B cell (primary cell): Measurements from ENCODE around the gene TMBIM1. TPM values are rescaled to one million over a fixed set of nuclear protein-coding genes. Genes with fewer than 3 reads are reported as not detected.

ENCODE experiments used
- ATAC-seq: fragments of 200-7000 bp; cut with Tn5 transposase; one replicate; pipeline ENCODE4 v1.10.0; 2021; ENCODE audit warnings: low read depth, mild to moderate bottlenecking, moderate number of reproducible peaks, moderate library complexity
- CTCF ChIA-PET: fragments of 350-600 bp; sonication (Branson Sonifier 250); formaldehyde crosslinking; loops from one replicate; lab custom pipeline; 2021; ENCODE audit warnings: antibody characterized with exemption, inconsistent platforms; lab: Charles Lee
- POLR2A ChIA-PET: fragments of 350-600 bp; sonication (Branson Sonifier 250); formaldehyde crosslinking; loops from one replicate; lab custom pipeline; 2021; ENCODE audit warnings: antibody characterized with exemption; lab: Charles Lee
- DNase-seq: peaks from one replicate; pipeline ENCODE4 v3.0.0; 2013
- H2AFZ ChIP-seq: 2 replicates; pipeline ENCODE4 v1.6.1; 2012; ENCODE audit warnings: mild to moderate bottlenecking, low read depth, low read length; ENCODE audit not compliant: insufficient read depth, poor library complexity, severe bottlenecking
- H3K27ac ChIP-seq, 2 donors: 1 replicate in 1 of 2; 2 replicates in 1 of 2; pipeline ENCODE4 v1.5.1; 2012 to 2013; ENCODE audit warnings: low read length in 2 of 2, mild to moderate bottlenecking in 2 of 2, moderate library complexity in 1 of 2
- H3K27me3 ChIP-seq, 4 experiments: fragments of 200-600 bp in 1 of 4; sonication (generic) in 1 of 4; replicated peaks in 1 of 4; 1 replicate in 2 of 4; 2 replicates in 2 of 4; pipeline versions ENCODE4 v1.6.1 to v1.7.0; 2013 to 2016; ENCODE audit warnings: low read length in 3 of 4, mild to moderate bottlenecking in 2 of 4, mixed read lengths in 1 of 4, moderate library complexity in 1 of 4; ENCODE audit not compliant: insufficient read depth in 4 of 4, control insufficient read depth in 3 of 4; ENCODE audit errors: control extremely low read depth in 1 of 4
- H3K36me3 ChIP-seq, 2 experiments: replicated peaks in 1 of 2; 1 replicate in 1 of 2; 2 replicates in 1 of 2; pipeline versions ENCODE4 v1.6.1 to v1.7.1; 2013; ENCODE audit warnings: low read length in 1 of 2; ENCODE audit not compliant: insufficient read depth in 2 of 2, control insufficient read depth in 1 of 2; ENCODE audit errors: control extremely low read depth in 1 of 2, extremely low read depth in 1 of 2
- H3K4me1 ChIP-seq, 2 donors: fragments of 200-600 bp in 1 of 2; sonication (generic) in 1 of 2; 1 replicate in 1 of 2; 2 replicates in 1 of 2; pipeline versions ENCODE4 v1.5.1 to v1.6.1; 2013 to 2017; ENCODE audit warnings: low read length in 2 of 2; ENCODE audit not compliant: control insufficient read depth in 2 of 2, insufficient read depth in 2 of 2
- H3K4me2 ChIP-seq: replicated peaks from 2 replicates; pipeline ENCODE3; 2012; ENCODE audit warnings: mild to moderate bottlenecking, low read depth, low read length; ENCODE audit not compliant: poor library complexity, severe bottlenecking
- H3K4me3 ChIP-seq, 5 experiments: fragments of 200-600 bp in 1 of 5; sonication (generic) in 1 of 5; 1 replicate in 3 of 5; 2 replicates in 2 of 5; pipeline versions ENCODE4 v1.5.1 to v1.7.0; 2011 to 2016; ENCODE audit warnings: low read length in 4 of 5, mild to moderate bottlenecking in 4 of 5, low read depth in 2 of 5, control low read depth in 1 of 5, moderate library complexity in 1 of 5; ENCODE audit not compliant: insufficient read depth in 1 of 5; ENCODE audit errors: control extremely low read depth in 1 of 5, extremely low read depth in 1 of 5
- H3K79me2 ChIP-seq: fragments of 200-600 bp; sonication (generic); one replicate; pipeline ENCODE4 v1.6.0; 2016; ENCODE audit warnings: low read length; ENCODE audit not compliant: control insufficient read depth, insufficient read depth
- H3K9ac ChIP-seq: fragments of 200-600 bp; sonication (generic); 2 replicates; pipeline ENCODE4 v1.6.1; 2017; ENCODE audit warnings: mild to moderate bottlenecking, low read length, moderate library complexity
- H3K9me3 ChIP-seq, 3 donors: one replicate each; pipeline versions ENCODE4 v1.6.1 to v1.7.1; 2013; ENCODE audit warnings: low read length in 2 of 3; ENCODE audit not compliant: control insufficient read depth in 2 of 3, insufficient read depth in 1 of 3; ENCODE audit errors: control extremely low read depth in 1 of 3
- H4K20me1 ChIP-seq: 2 replicates; pipeline ENCODE4 v1.6.0; 2012; ENCODE audit warnings: mild to moderate bottlenecking, low read length; ENCODE audit not compliant: insufficient read depth, control insufficient read depth, poor library complexity, severe bottlenecking
- H3K27ac Mint-ChIP-seq: one replicate; pipeline ENCODE4 v1.8.0; 2021; ENCODE audit warnings: mixed read lengths
- H3K27me3 Mint-ChIP-seq: one replicate; pipeline ENCODE4 v1.8.0; 2021; ENCODE audit warnings: mixed read lengths
- H3K4me1 Mint-ChIP-seq: one replicate; pipeline ENCODE4 v1.8.0; 2021; ENCODE audit warnings: mixed read lengths
- H3K4me3 Mint-ChIP-seq: one replicate; pipeline ENCODE4 v1.8.0; 2021; ENCODE audit warnings: mixed read lengths
- H3K9me3 Mint-ChIP-seq: one replicate; pipeline ENCODE4 v1.8.0; 2022; ENCODE audit warnings: mixed read lengths; ENCODE audit not compliant: insufficient read depth
- CTCF ChIP-seq: fragments of 200-600 bp; IDR thresholded peaks from one replicate; pipeline ENCODE4 v1.8.0; 2022; ENCODE audit warnings: antibody characterized with exemption, mild to moderate bottlenecking
- EZH2 ChIP-seq: IDR thresholded peaks from 2 replicates; pipeline ENCODE4 v1.6.1; 2012; ENCODE audit warnings: borderline replicate concordance, low read depth, mild to moderate bottlenecking, moderate library complexity, low read length; ENCODE audit not compliant: insufficient read depth, poor library complexity, severe bottlenecking
- WGBS: methylation state at CpG from one replicate; pipeline ENCODE4 v1.1.5; 2013; ENCODE audit warnings: missing lambda C conversion rate; ENCODE audit not compliant: insufficient coverage; 5-methylcytosine and 5-hydroxymethylcytosine counted together
- intact Hi-C: fragments of 100-400 bp; cut with micrococcal nuclease; formaldehyde crosslinking; loops from one replicate; pipeline ENCODE4 v1.10.0; 2022
- polyA plus RNA-seq: library from polyadenylated mRNA; depleted of rRNA; stranded (reverse); fragments of >200 nt; gene quantifications from 2 replicates; pipeline ENCODE4 v1.2.3, GENCODE V29; 2012
- total RNA-seq, 2 donors: library from RNA; stranded (reverse); fragments of 120-200 nt in 1 of 2; gene quantifications; 1 replicate in 1 of 2; 2 replicates in 1 of 2; pipeline versions ENCODE4 v1.2.3 to v1.2.4, GENCODE V29; 2013 to 2022

Gene TMBIM1
- total and polyA plus RNA-seq, 2 donors (not counting 1 experiment from before 2014, with no cell fraction given) = 68.7 to 137 TPM

GRCh38 chr2:218310853-218311540 is 18.7 kb upstream of the TMBIM1 start:
- Mint-ChIP-seq H3K4me1 (no peaks in the 10 kb centered on the region), H3K27ac (no peak overlapping the region), H3K4me3 (no peak overlapping the region), H3K27me3 (no peaks in the 10 kb centered on the region), H3K9me3 (no peaks in the 10 kb centered on the region)
- 100% methylated on average over 3 of the region's 11 CpGs for WGBS
- Histone ChIP-seq H2AFZ (no peak overlapping the region), H4K20me1 (no peaks in the 10 kb centered on the region), H3K27me3 (no peaks in the 10 kb centered on the region), H3K9me3 (no peaks in the 10 kb centered on the region), H3K9ac (no peak overlapping the region), H3K4me1 (no peaks in the 10 kb centered on the region), H3K27ac (no peak overlapping the region), H3K79me2 (no peaks in the 10 kb centered on the region), H3K4me3 (no peak overlapping the region), H3K36me3 (no peaks in the 10 kb centered on the region), H3K4me2 (no peak overlapping the region)
- TF ChIP-seq EZH2 = no peak
- TF ChIP-seq CTCF = no peak
- ATAC-seq (no peak), DNase-seq (no peak)
- POLR2A ChIA-PET = no interaction called here
- intact Hi-C loops = no loop called here
- CTCF ChIA-PET = no interaction called here

- Histone ChIP-seq H3K9me3 (no peaks in the 10 kb centered on the region), H3K79me2 (no peaks in the 10 kb centered on the region), H3K4me2 (no peak overlapping the region), H3K27ac (no peak overlapping the region), H3K36me3 (no peaks in the 10 kb centered on the region), H3K4me3 (no peak overlapping the region), H3K27me3 (no peaks in the 10 kb centered on the region), H4K20me1 (no peaks in the 10 kb centered on the region), H3K4me1 (no peaks in the 10 kb centered on the region), H2AFZ (no peak overlapping the region), H3K9ac (no peak overlapping the region)
- intact Hi-C loops = no loop called here
- no peaks in the 10 kb centered on the region for H3K4me1 Mint-ChIP-seq
- ChIA-PET POLR2A (no interaction called here), CTCF (interaction anchor here (0.5 to 3.0 kb wide), 3 partner anchors 21 to 89 kb away, joined by 3 to 16 read pairs (median 4); partner anchors contain the start of gene CATIP)
- DNase-seq (no peak), ATAC-seq (no peak)
- H3K9me3 Mint-ChIP-seq = no peaks in the 10 kb centered on the region
- no peak overlapping the region for H3K27ac Mint-ChIP-seq
- TF ChIP-seq EZH2 = no peak
- TF ChIP-seq CTCF = no peak
- no peaks in the 10 kb centered on the region for H3K27me3 Mint-ChIP-seq
- 94% methylated on average over 2 of the region's 6 CpGs for WGBS
- H3K4me3 Mint-ChIP-seq = no peak overlapping the region
These were observed 15.2 kb upstream of the TMBIM1 start for GRCh38 chr2:218307415-218308090.
